Endodermal cell (in vitro differentiated cells): ENCODE results near the gene PLS3. TPM values are rescaled to one million over a fixed set of nuclear protein-coding genes. Genes with fewer than 3 reads are reported as not detected.

ENCODE experiments used
- DNase-seq: peaks from one replicate; pipeline ENCODE4 v3.0.0-alpha.2; 2017
- H3K27ac ChIP-seq: 2 replicates; pipeline ENCODE4 v1.5.1; 2013; ENCODE audit warnings: mild to moderate bottlenecking, low read depth, low read length, moderate library complexity
- H3K27me3 ChIP-seq: 2 replicates; pipeline ENCODE4 v1.6.1; 2013; ENCODE audit warnings: mild to moderate bottlenecking, low read length, moderate library complexity; ENCODE audit not compliant: insufficient read depth, control insufficient read depth, poor library complexity, severe bottlenecking
- H3K36me3 ChIP-seq: 2 replicates; pipeline ENCODE4 v1.7.0; 2013; ENCODE audit warnings: mild to moderate bottlenecking, low read length, moderate library complexity; ENCODE audit not compliant: control insufficient read depth, insufficient read depth
- H3K4me1 ChIP-seq: one replicate; pipeline ENCODE4 v1.7.0; 2013; ENCODE audit warnings: low read length; ENCODE audit not compliant: control insufficient read depth, insufficient read depth
- H3K4me3 ChIP-seq: 2 replicates; pipeline ENCODE4 v1.5.1; 2013; ENCODE audit warnings: mild to moderate bottlenecking, low read length, moderate library complexity
- H3K9ac ChIP-seq: 2 replicates; pipeline ENCODE4 v1.6.1; 2013; ENCODE audit warnings: mild to moderate bottlenecking, low read length, moderate library complexity; ENCODE audit not compliant: poor library complexity, severe bottlenecking; ENCODE audit errors: extremely low read depth
- H3K9me3 ChIP-seq: 2 replicates; pipeline ENCODE4 v1.6.1; 2013; ENCODE audit warnings: mild to moderate bottlenecking, low read length, moderate library complexity; ENCODE audit not compliant: control insufficient read depth
- H3K27ac Mint-ChIP-seq: 2 replicates; pipeline ENCODE4 v1.8.0; 2020; ENCODE audit warnings: mixed read lengths
- H3K27me3 Mint-ChIP-seq: 2 replicates; pipeline ENCODE4 v1.8.0; 2021; ENCODE audit warnings: mild to moderate bottlenecking, mixed read lengths; ENCODE audit not compliant: insufficient read depth
- H3K36me3 Mint-ChIP-seq: 2 replicates; pipeline ENCODE4 v1.8.0; 2020; ENCODE audit warnings: low read depth, mixed read lengths
- H3K4me1 Mint-ChIP-seq: 2 replicates; pipeline ENCODE4 v1.8.0; 2020; ENCODE audit warnings: mixed read lengths
- H3K4me3 Mint-ChIP-seq: 2 replicates; pipeline ENCODE4 v1.8.0; 2020; ENCODE audit warnings: mild to moderate bottlenecking, moderate library complexity, mixed read lengths
- H3K9me3 Mint-ChIP-seq: 2 replicates; pipeline ENCODE4 v1.8.0; 2020; ENCODE audit warnings: mild to moderate bottlenecking, mixed read lengths
- CTCF ChIP-seq: fragments of 200-600 bp; sonication (generic); conservative IDR thresholded peaks from 2 replicates; pipeline ENCODE4 v1.5.0; 2021; ENCODE audit warnings: antibody characterized with exemption, mild to moderate bottlenecking
- WGBS, 2 experiments: methylation state at CpG; one replicate each; pipeline versions ENCODE4 v1.1.5 to v1.1.7; 2013; ENCODE audit warnings: missing lambda C conversion rate in 2 of 2, mixed read lengths in 1 of 2; ENCODE audit not compliant: insufficient coverage in 1 of 2, insufficient read length in 1 of 2; 5-methylcytosine and 5-hydroxymethylcytosine counted together
- total RNA-seq, 2 donors: library from RNA; stranded (reverse); fragmentation: NEBNext Ultra II Directional in 1 of 2; extraction: Animal tissue kit (Norgen Biotek cat#: 25700) in 1 of 2; gene quantifications; 2 replicates in 1 of 2; 3 replicates in 1 of 2; pipeline ENCODE4 v1.2.1, GENCODE V29; 2021

The PLS3 gene
- total RNA-seq, 2 donors from 2014 or later, result 81.6 to 179 TPM

DNA sequence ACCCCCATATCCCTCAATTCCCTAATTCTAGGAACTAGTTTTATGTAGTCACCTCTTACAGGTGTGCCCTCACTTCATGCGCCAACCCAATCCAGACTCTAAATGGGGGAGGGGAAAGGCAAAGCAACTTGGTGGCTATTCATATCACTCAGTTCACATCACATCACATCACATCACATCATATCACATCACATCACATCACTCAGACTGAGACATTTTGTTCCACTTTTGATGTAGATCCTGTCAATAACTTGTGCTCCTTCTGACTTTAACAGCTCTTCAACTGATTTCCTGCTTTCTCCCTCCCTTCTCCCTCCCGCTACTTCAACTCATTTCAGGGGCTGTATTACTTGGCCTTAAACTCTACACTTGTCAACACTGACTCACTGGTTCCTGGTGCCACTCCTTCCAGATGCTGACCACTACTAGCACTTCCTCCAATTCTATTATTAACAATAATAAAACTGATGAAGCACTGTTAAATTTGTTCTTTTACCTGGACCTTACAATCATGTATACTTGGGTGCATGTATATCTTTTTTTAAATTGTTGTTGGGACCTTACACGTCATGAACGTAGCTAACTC, 29.1 kb upstream of the PLS3 start:
- no peak overlapping the region for H3K27ac ChIP-seq
- no peaks in the 10 kb centered on the region for H3K4me1 ChIP-seq
- Mint-ChIP-seq H3K36me3 (no peaks in the 10 kb centered on the region), H3K27ac (no peak overlapping the region), H3K4me1 (peaks cover 2% of the 10 kb centered on the region), H3K9me3 (no peaks in the 10 kb centered on the region), H3K27me3 (no peaks in the 10 kb centered on the region), H3K4me3 (no peak overlapping the region)
- WGBS, 2 experiments, result 93% methylated on average over 3 of the region's 4 CpGs; no CpG with 5 or more reads in 1 of the 2 experiments
- H3K9ac ChIP-seq, result no peak overlapping the region
- H3K4me3 ChIP-seq, result no peak overlapping the region
- no peaks in the 10 kb centered on the region for H3K9me3 ChIP-seq
- DNase-seq, result no peak
- no peak for TF ChIP-seq CTCF
- no peaks in the 10 kb centered on the region for H3K36me3 ChIP-seq
- no peaks in the 10 kb centered on the region for H3K27me3 ChIP-seq

GRCh38 chrX:115533485-115533884, 27.5 kb upstream of the PLS3 start:
- Histone ChIP-seq H3K9ac (no peak overlapping the region), H3K27ac (no peak overlapping the region), H3K4me1 (no peaks in the 10 kb centered on the region), H3K27me3 (no peaks in the 10 kb centered on the region), H3K36me3 (no peaks in the 10 kb centered on the region), H3K9me3 (no peaks in the 10 kb centered on the region), H3K4me3 (no peak overlapping the region)
- no peaks in the 10 kb centered on the region for H3K27me3 Mint-ChIP-seq
- H3K36me3 Mint-ChIP-seq, result no peaks in the 10 kb centered on the region
- TF ChIP-seq CTCF, result no peak
- H3K27ac Mint-ChIP-seq, result no peak overlapping the region
- WGBS, 2 experiments, result 77% methylated on average over 1 of the region's 1 CpG; no CpG with 5 or more reads in 1 of the 2 experiments
- peaks cover 2% of the 10 kb centered on the region for H3K4me1 Mint-ChIP-seq
- DNase-seq, result no peak
- H3K9me3 Mint-ChIP-seq, result no peaks in the 10 kb centered on the region
- no peak overlapping the region for H3K4me3 Mint-ChIP-seq

GRCh38 chrX:115534383-115534782, 26.6 kb upstream of the PLS3 start:
- Histone ChIP-seq H3K4me1 (no peaks in the 10 kb centered on the region), H3K27ac (no peak overlapping the region), H3K9me3 (no peaks in the 10 kb centered on the region), H3K27me3 (no peaks in the 10 kb centered on the region), H3K36me3 (no peaks in the 10 kb centered on the region), H3K9ac (no peak overlapping the region), H3K4me3 (no peak overlapping the region)
- Mint-ChIP-seq H3K27me3 (no peaks in the 10 kb centered on the region), H3K4me3 (no peak overlapping the region), H3K9me3 (no peaks in the 10 kb centered on the region), H3K27ac (no peak overlapping the region), H3K36me3 (no peaks in the 10 kb centered on the region), H3K4me1 (peaks cover 2% of the 10 kb centered on the region)
- DNase-seq, result no peak
- WGBS, 2 experiments, result 100% methylated on average over 1 of the region's 1 CpG; no CpG with 5 or more reads in 1 of the 2 experiments
- TF ChIP-seq CTCF, result no peak
